ENCODE measurements around the gene DNAAF5. TPM values are rescaled to one million over a fixed set of nuclear protein-coding genes. Genes with fewer than 3 reads are reported as not detected.
A peak's percentile ranks its signal among the peaks of the same experiment; 100 is the strongest.

Gene DNAAF5
- total RNA-seq, 2 experiments from 2014 or later, result 42.6 to 58.5 TPM

- TF ChIP-seq EZH2phosphoT487 (IDR thresholded peaks at IDR 0.05; ENCODE audit: borderline replicate concordance, low read depth, low read length), result no peak
- TF ChIP-seq, protein P1, sequence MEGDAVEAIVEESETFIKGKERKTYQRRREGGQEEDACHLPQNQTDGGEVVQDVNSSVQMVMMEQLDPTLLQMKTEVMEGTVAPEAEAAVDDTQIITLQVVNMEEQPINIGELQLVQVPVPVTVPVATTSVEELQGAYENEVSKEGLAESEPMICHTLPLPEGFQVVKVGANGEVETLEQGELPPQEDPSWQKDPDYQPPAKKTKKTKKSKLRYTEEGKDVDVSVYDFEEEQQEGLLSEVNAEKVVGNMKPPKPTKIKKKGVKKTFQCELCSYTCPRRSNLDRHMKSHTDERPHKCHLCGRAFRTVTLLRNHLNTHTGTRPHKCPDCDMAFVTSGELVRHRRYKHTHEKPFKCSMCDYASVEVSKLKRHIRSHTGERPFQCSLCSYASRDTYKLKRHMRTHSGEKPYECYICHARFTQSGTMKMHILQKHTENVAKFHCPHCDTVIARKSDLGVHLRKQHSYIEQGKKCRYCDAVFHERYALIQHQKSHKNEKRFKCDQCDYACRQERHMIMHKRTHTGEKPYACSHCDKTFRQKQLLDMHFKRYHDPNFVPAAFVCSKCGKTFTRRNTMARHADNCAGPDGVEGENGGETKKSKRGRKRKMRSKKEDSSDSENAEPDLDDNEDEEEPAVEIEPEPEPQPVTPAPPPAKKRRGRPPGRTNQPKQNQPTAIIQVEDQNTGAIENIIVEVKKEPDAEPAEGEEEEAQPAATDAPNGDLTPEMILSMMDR (conservative IDR thresholded peaks at IDR 0.05; ENCODE audit: low read length), result no peak
- Histone ChIP-seq H3K4me1 (ENCODE audit: insufficient read depth, low read length, poor library complexity, severe bottlenecking) (peaks cover 20% of the 10 kb centered on the region), H3K4me2 (ENCODE audit: low read length) (no peak overlapping the region), H3K4me3 (ENCODE audit: low read depth, low read length, poor library complexity, severe bottlenecking) (no peak overlapping the region), H3K9me2 (ENCODE audit: insufficient read depth, low read length) (no peaks in the 10 kb centered on the region), H3K79me2 (ENCODE audit: insufficient read depth, low read depth, low read length) (peaks cover 45% of the 10 kb centered on the region), H3K9me3 (ENCODE audit: low read length) (peaks cover 27% of the 10 kb centered on the region), H3K27ac (ENCODE audit: low read depth, low read length, poor library complexity, severe bottlenecking) (no peak overlapping the region), H3K36me3 (ENCODE audit: insufficient read depth, low read length) (peaks cover 65% of the 10 kb centered on the region), H4K20me1 (ENCODE audit: insufficient read depth, low read length) (no peaks in the 10 kb centered on the region), H2AFZ (ENCODE audit: low read length) (no peak overlapping the region)
- no TSS peak for BruUV-seq (replicated peaks)
- POLR2A ChIA-PET, result interaction anchor here (0.7 kb wide), 1 partner anchor 1502 kb away, joined by 3 read pairs; no protein-coding TSS in a partner anchor
- DNase-seq (ENCODE audit: low spot score), result no peak
- CTCF ChIA-PET (ENCODE audit: unreplicated experiment), result no interaction called here
- intact Hi-C loops (cut with micrococcal nuclease; ENCODE audit: unreplicated experiment), result no loop called here
Measured at GRCh38 chr7:724298-724697, 2.2 kb upstream of the DNAAF5 start.

DNA sequence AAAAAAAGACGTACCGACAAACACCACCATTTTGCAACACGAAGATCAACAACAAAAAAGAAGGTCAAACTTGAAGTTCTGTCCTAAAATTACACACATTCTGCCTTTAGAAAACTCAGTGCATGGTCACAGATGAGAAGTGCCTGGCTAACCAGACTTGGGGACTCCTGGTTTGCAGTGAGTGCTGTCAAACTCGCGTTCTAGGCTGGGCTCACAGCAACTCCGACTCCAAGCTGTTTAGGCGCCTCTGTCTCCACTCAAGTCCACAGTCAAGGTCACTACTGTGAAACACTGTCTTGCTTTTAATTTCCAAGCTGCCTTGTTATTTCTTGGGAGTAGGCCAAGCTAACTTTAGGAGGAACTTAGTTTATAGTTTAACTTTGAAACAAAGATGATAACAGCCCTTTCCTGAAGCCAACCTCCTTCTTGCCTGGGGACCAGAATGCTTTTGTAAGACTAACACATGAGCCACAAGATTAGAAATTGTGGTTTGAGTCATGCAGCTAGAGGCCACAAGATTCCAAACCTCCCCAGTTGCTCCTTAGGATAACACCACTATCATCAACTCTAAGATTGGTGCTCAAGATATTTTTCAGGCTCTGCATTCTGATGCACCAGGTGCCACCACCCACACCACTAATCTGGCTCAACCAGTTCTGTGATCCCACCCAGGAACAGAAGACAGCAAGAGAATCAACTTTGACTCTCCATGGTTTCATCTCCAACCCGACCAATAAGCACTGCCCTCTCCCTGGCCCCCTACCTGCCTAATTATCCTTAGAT lies 1.1 kb upstream of the DNAAF5 start:
- peaks cover 76% of the 10 kb centered on the region for H3K36me3 ChIP-seq (ENCODE audit: insufficient read depth, low read length)
- peak overlapping the region; percentile 79 for H3K4me3 ChIP-seq (ENCODE audit: low read depth, low read length, poor library complexity, severe bottlenecking)
- BruUV-seq (replicated peaks), result TSS peak; percentile 50
- peak overlapping the region; percentile 100 for H3K4me2 ChIP-seq (ENCODE audit: low read length)
- peaks cover 27% of the 10 kb centered on the region for H3K9me3 ChIP-seq (ENCODE audit: low read length)
- TF ChIP-seq, protein P1 (conservative IDR thresholded peaks at IDR 0.05; ENCODE audit: low read length), result no peak
- no peak for TF ChIP-seq EZH2phosphoT487 (IDR thresholded peaks at IDR 0.05; ENCODE audit: borderline replicate concordance, low read depth, low read length)
- H3K4me1 ChIP-seq (ENCODE audit: insufficient read depth, low read length, poor library complexity, severe bottlenecking), result peaks cover 20% of the 10 kb centered on the region
- H3K27ac ChIP-seq (ENCODE audit: low read depth, low read length, poor library complexity, severe bottlenecking), result no peak overlapping the region
- peaks cover 45% of the 10 kb centered on the region for H3K79me2 ChIP-seq (ENCODE audit: insufficient read depth, low read depth, low read length)
- intact Hi-C loops (cut with micrococcal nuclease; ENCODE audit: unreplicated experiment), result loop anchor here (5.0 kb wide), 2 partner anchors 92 to 578 kb away; no protein-coding TSS in a partner anchor
- no peaks in the 10 kb centered on the region for H3K9me2 ChIP-seq (ENCODE audit: insufficient read depth, low read length)
- ChIA-PET CTCF (ENCODE audit: unreplicated experiment) (no interaction called here), POLR2A (interaction anchor here (0.7 kb wide), 2 partner anchors 66 to 1501 kb away, joined by 3 to 4 read pairs; no protein-coding TSS in a partner anchor)
- DNase-seq (ENCODE audit: low spot score), result no peak
- H2AFZ ChIP-seq (ENCODE audit: low read length), result no peak overlapping the region
- no peaks in the 10 kb centered on the region for H4K20me1 ChIP-seq (ENCODE audit: insufficient read depth, low read length)

DNA sequence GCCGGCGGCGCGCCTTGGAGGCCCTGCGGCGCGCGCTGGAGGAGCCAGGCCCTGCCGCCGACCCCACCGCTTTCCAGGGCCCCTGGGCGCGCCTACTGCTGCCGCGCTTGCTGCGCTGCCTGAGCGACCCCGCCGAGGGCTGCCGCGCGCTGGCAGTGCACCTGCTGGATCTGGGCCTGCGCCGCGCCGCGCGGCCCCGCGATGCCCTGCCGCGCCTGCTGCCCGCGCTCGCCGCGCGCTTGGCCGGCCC lies 280 bp downstream of the DNAAF5 start:
- no TSS peak for BruUV-seq (replicated peaks)
- ChIA-PET POLR2A (no interaction called here), CTCF (ENCODE audit: unreplicated experiment) (no interaction called here)
- no peaks in the 10 kb centered on the region for H3K9me2 ChIP-seq (ENCODE audit: insufficient read depth, low read length)
- no peak overlapping the region; the same call in 1 of the 2 replicates for H2AFZ ChIP-seq (ENCODE audit: low read length)
- DNase-seq (ENCODE audit: low spot score), result no peak
- peaks cover 45% of the 10 kb centered on the region for H3K79me2 ChIP-seq (ENCODE audit: insufficient read depth, low read depth, low read length)
- H4K20me1 ChIP-seq (ENCODE audit: insufficient read depth, low read length), result no peaks in the 10 kb centered on the region
- peak overlapping the region; percentile 31 for H3K27ac ChIP-seq (ENCODE audit: low read depth, low read length, poor library complexity, severe bottlenecking)
- H3K9me3 ChIP-seq (ENCODE audit: low read length), result peaks cover 27% of the 10 kb centered on the region
- intact Hi-C loops (cut with micrococcal nuclease; ENCODE audit: unreplicated experiment), result loop anchor here (1.0 to 5.0 kb wide), 3 partner anchors 91 to 579 kb away; partner anchors contain the start of gene GET4
- H3K36me3 ChIP-seq (ENCODE audit: insufficient read depth, low read length), result peaks cover 80% of the 10 kb centered on the region
- TF ChIP-seq, protein P1 (conservative IDR thresholded peaks at IDR 0.05; ENCODE audit: low read length), result no peak
- TF ChIP-seq EZH2phosphoT487 (IDR thresholded peaks at IDR 0.05; ENCODE audit: borderline replicate concordance, low read depth, low read length), result no peak
- H3K4me1 ChIP-seq (ENCODE audit: insufficient read depth, low read length, poor library complexity, severe bottlenecking), result peaks cover 20% of the 10 kb centered on the region
- H3K4me3 ChIP-seq (ENCODE audit: low read depth, low read length, poor library complexity, severe bottlenecking), result peak overlapping the region; percentile 79
- H3K4me2 ChIP-seq (ENCODE audit: low read length), result peak overlapping the region; percentile 100
